ENCODE data around the gene NRXN3. TPM values are rescaled to one million over a fixed set of nuclear protein-coding genes. Genes with fewer than 3 reads are reported as not detected.

NRXN3 gene
- total RNA-seq, 4 donors from 2014 or later, result 0.04 to 0.16 TPM; not detected in 2

GRCh38 chr14:79432640-79433039 lies 1262.5 kb downstream of the NRXN3 start:
- no peaks in the 10 kb centered on the region for H3K27me3 ChIP-seq
- peaks cover 0 to 4% of the 10 kb centered on the region in 2 donors for H3K4me1 ChIP-seq
- DNase-seq (no peak), ATAC-seq (no peak)
- intact Hi-C loops (cut with DNase I; ENCODE audit: low total_unique reads) (no loop called here), in situ Hi-C loops (cut with MboI; ENCODE audit: low sequenced_read_pairs in 4 of 4) (no loop called here)
- H3K27ac ChIP-seq, result no peak overlapping the region
- no peaks in the 10 kb centered on the region for H3K9me3 ChIP-seq
- no peaks in the 10 kb centered on the region for H3K36me3 ChIP-seq
- H3K4me3 ChIP-seq, result no peak overlapping the region
- TF ChIP-seq CTCF (IDR thresholded peaks at IDR 0.05 in 4 of 5, conservative IDR thresholded peaks at IDR 0.05 in 1 of 5), result no peak
- TF ChIP-seq POLR2A (IDR thresholded peaks at IDR 0.05), result no peak

GRCh38 chr14:79436335-79436734 lies 1266.2 kb downstream of the NRXN3 start:
- no peak overlapping the region for H3K27ac ChIP-seq
- DNase-seq, result no peak
- H3K27me3 ChIP-seq, result no peaks in the 10 kb centered on the region
- intact Hi-C loops (cut with DNase I; ENCODE audit: low total_unique reads) (no loop called here), in situ Hi-C loops (cut with MboI; ENCODE audit: low sequenced_read_pairs in 4 of 4) (no loop called here)
- H3K4me1 ChIP-seq, result peaks cover 0 to 4% of the 10 kb centered on the region in 2 donors
- no peak for ATAC-seq
- TF ChIP-seq POLR2A (IDR thresholded peaks at IDR 0.05) (no peak), CTCF (IDR thresholded peaks at IDR 0.05 in 4 of 5, conservative IDR thresholded peaks at IDR 0.05 in 1 of 5) (no peak)
- no peaks in the 10 kb centered on the region for H3K9me3 ChIP-seq
- no peaks in the 10 kb centered on the region for H3K36me3 ChIP-seq
- H3K4me3 ChIP-seq, result no peak overlapping the region

GRCh38 chr14:79437951-79438350 lies 1267.8 kb downstream of the NRXN3 start:
- Histone ChIP-seq H3K4me3 (no peak overlapping the region), H3K4me1 (peaks cover 0 to 6% of the 10 kb centered on the region in 2 donors), H3K9me3 (no peaks in the 10 kb centered on the region), H3K27me3 (no peaks in the 10 kb centered on the region), H3K36me3 (no peaks in the 10 kb centered on the region), H3K27ac (no peak overlapping the region)
- DNase-seq, result no peak
- intact Hi-C loops (cut with DNase I; ENCODE audit: low total_unique reads) (no loop called here), in situ Hi-C loops (cut with MboI; ENCODE audit: low sequenced_read_pairs in 4 of 4) (no loop called here)
- TF ChIP-seq POLR2A (IDR thresholded peaks at IDR 0.05) (no peak), CTCF (IDR thresholded peaks at IDR 0.05 in 4 of 5, conservative IDR thresholded peaks at IDR 0.05 in 1 of 5) (no peak)
- no peak for ATAC-seq

- no peaks in the 10 kb centered on the region for H3K27me3 ChIP-seq
- intact Hi-C loops (cut with DNase I; ENCODE audit: low total_unique reads), result no loop called here
- peaks cover 2 to 6% of the 10 kb centered on the region in 2 donors for H3K4me1 ChIP-seq
- no peaks in the 10 kb centered on the region for H3K36me3 ChIP-seq
- no peak for DNase-seq
- no peak for ATAC-seq
- no peak overlapping the region for H3K4me3 ChIP-seq
- in situ Hi-C loops (cut with MboI; ENCODE audit: low sequenced_read_pairs in 4 of 4), result no loop called here
- H3K27ac ChIP-seq, result no peak overlapping the region
- no peak for TF ChIP-seq CTCF (IDR thresholded peaks at IDR 0.05 in 4 of 5, conservative IDR thresholded peaks at IDR 0.05 in 1 of 5)
- H3K9me3 ChIP-seq, result no peaks in the 10 kb centered on the region
Observed at GRCh38 chr14:79438696-79439342, 1268.6 kb downstream of the NRXN3 start.

- DNase-seq, result no peak
- Histone ChIP-seq H3K4me3 (no peak overlapping the region), H3K27me3 (no peaks in the 10 kb centered on the region), H3K36me3 (no peaks in the 10 kb centered on the region), H3K27ac (no peak overlapping the region), H3K4me1 (peaks cover 3% of the 10 kb centered on the region in 2 donors), H3K9me3 (no peaks in the 10 kb centered on the region)
- ATAC-seq, result no peak
- in situ Hi-C loops (cut with MboI; ENCODE audit: low sequenced_read_pairs in 4 of 4) (no loop called here), intact Hi-C loops (cut with DNase I; ENCODE audit: low total_unique reads) (no loop called here)
- TF ChIP-seq POLR2A (IDR thresholded peaks at IDR 0.05) (no peak), CTCF (IDR thresholded peaks at IDR 0.05 in 4 of 5, conservative IDR thresholded peaks at IDR 0.05 in 1 of 5) (no peak)
Observed at GRCh38 chr14:79442786-79443185, 1272.6 kb downstream of the NRXN3 start.
